Measurements from ENCODE around the gene KIF1C. TPM values are rescaled to one million over a fixed set of nuclear protein-coding genes. Genes with fewer than 3 reads are reported as not detected.

KIF1C gene
- total and polyA plus RNA-seq, 4 donors, result 10.4 to 62.2 (median 36.8) TPM

- H3K27ac ChIP-seq (ENCODE audit: low read depth in 1 of 2, low read length in 2 of 2), result no peak overlapping the region
- no peak overlapping the region for H3K4me3 ChIP-seq (ENCODE audit: low read depth in 1 of 3, low read length in 3 of 3)
- H3K9ac ChIP-seq (ENCODE audit: low read depth in 1 of 2, low read length in 2 of 2), result no peak overlapping the region
- H3K27me3 ChIP-seq (ENCODE audit: control insufficient read depth in 4 of 4, insufficient read depth in 4 of 4, low read length in 3 of 4), result no peaks in the 10 kb centered on the region
- H3K36me3 ChIP-seq (ENCODE audit: control insufficient read depth in 4 of 4, insufficient read depth in 3 of 4, low read depth in 1 of 4, low read length in 3 of 4), result peaks cover 10 to 38% (median 20%) of the 10 kb centered on the region in 4 donors
- peaks cover 0 to 8% (median 3%) of the 10 kb centered on the region in 4 donors for H3K4me1 ChIP-seq (ENCODE audit: control insufficient read depth in 4 of 4, insufficient read depth in 4 of 4, low read length in 3 of 4)
- no peaks in the 10 kb centered on the region for H3K9me3 ChIP-seq (ENCODE audit: control insufficient read depth in 4 of 4, low read length in 3 of 4)
- DNase-seq (ENCODE audit: low spot score), result no peak
- no peak for TF ChIP-seq TAF1 (conservative IDR thresholded peaks at IDR 0.05)
- no peak for TF ChIP-seq HNF4A (conservative IDR thresholded peaks at IDR 0.05)
- TF ChIP-seq RAD21 (IDR thresholded peaks at IDR 0.05), result no peak
- TF ChIP-seq RXRA (IDR thresholded peaks at IDR 0.05), result no peak
- no peak for TF ChIP-seq NR2F2 (IDR thresholded peaks at IDR 0.05)
- TF ChIP-seq SP1 (IDR thresholded peaks at IDR 0.05), result no peak
Observed at GRCh38 chr17:4978726-4979125, 19.0 kb upstream of the KIF1C start.

GRCh38 chr17:4980644-4981216, 17.0 kb upstream of the KIF1C start:
- no peak for DNase-seq (ENCODE audit: low spot score)
- Histone ChIP-seq H3K27ac (ENCODE audit: low read depth in 1 of 2, low read length in 2 of 2) (no peak overlapping the region), H3K9ac (ENCODE audit: low read depth in 1 of 2, low read length in 2 of 2) (no peak overlapping the region), H3K36me3 (ENCODE audit: control insufficient read depth in 4 of 4, insufficient read depth in 3 of 4, low read depth in 1 of 4, low read length in 3 of 4) (peaks cover 12 to 35% (median 19%) of the 10 kb centered on the region in 4 donors), H3K27me3 (ENCODE audit: control insufficient read depth in 4 of 4, insufficient read depth in 4 of 4, low read length in 3 of 4) (no peaks in the 10 kb centered on the region), H3K4me3 (ENCODE audit: low read depth in 1 of 3, low read length in 3 of 3) (no peak overlapping the region), H3K4me1 (ENCODE audit: control insufficient read depth in 4 of 4, insufficient read depth in 4 of 4, low read length in 3 of 4) (peaks cover 0 to 8% (median 2%) of the 10 kb centered on the region in 4 donors), H3K9me3 (ENCODE audit: control insufficient read depth in 4 of 4, low read length in 3 of 4) (no peaks in the 10 kb centered on the region)
- TF ChIP-seq EGR1 (IDR thresholded peaks at IDR 0.05; ENCODE audit: low read depth in 2 of 2), result no peak
- TF ChIP-seq RAD21 (IDR thresholded peaks at IDR 0.05), result peak; percentile 72 to 83
- peak; percentile 81 for TF ChIP-seq CTCF (IDR thresholded peaks at IDR 0.05; ENCODE audit: low read depth, low read length, missing input control)
- WGBS, result 45% methylated on average over 6 of the region's 6 CpGs

GRCh38 chr17:4982305-4982704, 15.4 kb upstream of the KIF1C start:
- 81% methylated on average over 5 of the region's 5 CpGs for WGBS
- Histone ChIP-seq H3K4me3 (ENCODE audit: low read depth in 1 of 3, low read length in 3 of 3) (no peak overlapping the region), H3K36me3 (ENCODE audit: control insufficient read depth in 4 of 4, insufficient read depth in 3 of 4, low read depth in 1 of 4, low read length in 3 of 4) (peaks cover 6 to 31% (median 17%) of the 10 kb centered on the region in 4 donors), H3K9ac (ENCODE audit: low read depth in 1 of 2, low read length in 2 of 2) (no peak overlapping the region), H3K27ac (ENCODE audit: low read depth in 1 of 2, low read length in 2 of 2) (no peak overlapping the region), H3K27me3 (ENCODE audit: control insufficient read depth in 4 of 4, insufficient read depth in 4 of 4, low read length in 3 of 4) (no peaks in the 10 kb centered on the region), H3K4me1 (ENCODE audit: control insufficient read depth in 4 of 4, insufficient read depth in 4 of 4, low read length in 3 of 4) (peaks cover 8 to 18% (median 12%) of the 10 kb centered on the region in 4 donors), H3K9me3 (ENCODE audit: control insufficient read depth in 4 of 4, low read length in 3 of 4) (no peaks in the 10 kb centered on the region)
- TF ChIP-seq RAD21 (IDR thresholded peaks at IDR 0.05), result no peak
- TF ChIP-seq JUND (IDR thresholded peaks at IDR 0.05), result no peak
- no peak for TF ChIP-seq RXRA (IDR thresholded peaks at IDR 0.05)
- no peak for TF ChIP-seq ZBTB33 (IDR thresholded peaks at IDR 0.05)
- TF ChIP-seq HNF4A (conservative IDR thresholded peaks at IDR 0.05), result no peak
- TF ChIP-seq GABPA (IDR thresholded peaks at IDR 0.05 in 1 of 2, conservative IDR thresholded peaks at IDR 0.05 in 1 of 2), result no peak
- TF ChIP-seq REST (IDR thresholded peaks at IDR 0.05), result no peak
- TF ChIP-seq TAF1 (conservative IDR thresholded peaks at IDR 0.05), result no peak
- TF ChIP-seq EGR1 (IDR thresholded peaks at IDR 0.05; ENCODE audit: low read depth in 2 of 2), result no peak
- TF ChIP-seq NR2F2 (IDR thresholded peaks at IDR 0.05), result no peak
- no peak for TF ChIP-seq YY1 (IDR thresholded peaks at IDR 0.05)
- TF ChIP-seq ATF3 (IDR thresholded peaks at IDR 0.05), result no peak
- no peak for TF ChIP-seq MAX (IDR thresholded peaks at IDR 0.05)
- TF ChIP-seq CTCF (IDR thresholded peaks at IDR 0.05; ENCODE audit: low read depth, low read length, missing input control), result no peak
- TF ChIP-seq FOXA1 (IDR thresholded peaks at IDR 0.05), result no peak
- TF ChIP-seq SP1 (IDR thresholded peaks at IDR 0.05), result no peak
- no peak for DNase-seq (ENCODE audit: low spot score)
